ENCODE results near the gene TIGD2. TPM values are rescaled to one million over a fixed set of nuclear protein-coding genes. Genes with fewer than 3 reads are reported as not detected.

The TIGD2 gene
- total and polyA plus RNA-seq, 2 donors from 2014 or later = 5.1 to 9.1 TPM

DNA sequence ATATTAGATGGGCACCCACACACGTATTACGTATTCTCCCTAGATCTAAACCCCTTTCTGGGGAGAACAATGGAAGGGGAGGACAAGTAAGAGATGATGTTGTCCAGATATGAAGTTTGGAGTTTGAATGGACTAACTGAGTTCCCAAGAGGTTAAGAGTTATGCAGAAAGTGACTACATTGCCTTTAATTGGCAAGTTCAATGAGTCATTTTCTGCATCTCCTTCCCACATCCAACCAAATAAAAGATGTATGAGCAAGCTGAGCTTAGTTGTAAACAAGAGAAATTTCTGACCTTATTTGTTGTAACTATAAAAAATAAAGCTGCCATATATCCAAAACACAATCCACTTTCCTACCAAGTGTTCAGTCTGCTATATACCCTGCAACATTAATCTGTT, 50.5 kb downstream of the TIGD2 start:
- Histone ChIP-seq H3K36me3 (ENCODE audit: control insufficient read depth in 2 of 3, insufficient read depth in 3 of 3, low read length in 3 of 3) (no peaks in the 10 kb centered on the region), H3K27ac (ENCODE audit: low read depth in 2 of 2, low read length in 2 of 2) (no peak overlapping the region), H3K4me1 (ENCODE audit: control insufficient read depth in 2 of 3, insufficient read depth in 2 of 3, low read depth in 1 of 3, low read length in 3 of 3) (no peaks in the 10 kb centered on the region), H3K9me3 (ENCODE audit: control insufficient read depth in 2 of 3, insufficient read depth in 1 of 3, low read length in 3 of 3) (no peaks in the 10 kb centered on the region), H3K4me3 (ENCODE audit: low read length in 3 of 3) (no peak overlapping the region), H3K9ac (ENCODE audit: low read length in 3 of 3) (no peak overlapping the region), H3K27me3 (ENCODE audit: control insufficient read depth, insufficient read depth, low read length) (no peaks in the 10 kb centered on the region)
- DNase-seq (no peak), FAIRE-seq (no peak)
- intact Hi-C loops (cut with DNase I) = no loop called here
- TF ChIP-seq CTCF (IDR thresholded peaks at IDR 0.05; ENCODE audit: borderline replicate concordance, extremely low read depth, insufficient read depth) = no peak

DNA sequence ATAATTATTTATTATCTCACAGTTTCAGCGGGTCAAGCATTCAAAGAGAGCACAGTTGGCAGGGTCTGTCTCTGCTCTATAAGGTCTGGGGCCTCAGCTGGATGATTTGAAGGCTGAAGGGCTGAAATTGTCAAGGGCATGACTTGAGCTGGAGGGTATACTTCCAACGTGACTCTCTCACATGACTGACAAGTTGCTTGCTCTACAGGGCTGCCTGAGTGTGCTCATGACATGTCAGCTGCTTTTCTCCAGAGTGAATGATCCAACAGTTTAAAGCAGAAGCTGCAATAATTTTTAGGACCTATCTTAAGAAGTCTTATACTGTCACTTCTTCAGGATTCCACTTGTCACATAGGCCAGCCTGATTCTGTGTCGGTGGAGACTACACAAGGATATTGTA, 51.2 kb downstream of the TIGD2 start:
- Histone ChIP-seq H3K36me3 (ENCODE audit: control insufficient read depth in 2 of 3, insufficient read depth in 3 of 3, low read length in 3 of 3) (no peaks in the 10 kb centered on the region), H3K27ac (ENCODE audit: low read depth in 2 of 2, low read length in 2 of 2) (no peak overlapping the region), H3K4me1 (ENCODE audit: control insufficient read depth in 2 of 3, insufficient read depth in 2 of 3, low read depth in 1 of 3, low read length in 3 of 3) (no peaks in the 10 kb centered on the region), H3K4me3 (ENCODE audit: low read length in 3 of 3) (no peak overlapping the region), H3K9ac (ENCODE audit: low read length in 3 of 3) (no peak overlapping the region), H3K27me3 (ENCODE audit: control insufficient read depth, insufficient read depth, low read length) (no peaks in the 10 kb centered on the region), H3K9me3 (ENCODE audit: control insufficient read depth in 2 of 3, insufficient read depth in 1 of 3, low read length in 3 of 3) (no peaks in the 10 kb centered on the region)
- FAIRE-seq (no peak), DNase-seq (no peak)
- TF ChIP-seq CTCF (IDR thresholded peaks at IDR 0.05; ENCODE audit: borderline replicate concordance, extremely low read depth, insufficient read depth) = no peak
- intact Hi-C loops (cut with DNase I) = no loop called here

- intact Hi-C loops (cut with DNase I) = no loop called here
- TF ChIP-seq CTCF (IDR thresholded peaks at IDR 0.05; ENCODE audit: borderline replicate concordance, extremely low read depth, insufficient read depth) = no peak
Observed at GRCh38 chr4:89162987-89163386, 51.7 kb downstream of the TIGD2 start.

GRCh38 chr4:89164400-89164799, 53.1 kb downstream of the TIGD2 start:
- no peaks in the 10 kb centered on the region for H3K4me1 ChIP-seq (ENCODE audit: control insufficient read depth in 2 of 3, insufficient read depth in 2 of 3, low read depth in 1 of 3, low read length in 3 of 3)
- H3K9ac ChIP-seq (ENCODE audit: low read length in 3 of 3) = no peak overlapping the region
- H3K36me3 ChIP-seq (ENCODE audit: control insufficient read depth in 2 of 3, insufficient read depth in 3 of 3, low read length in 3 of 3) = no peaks in the 10 kb centered on the region
- FAIRE-seq (no peak), DNase-seq (no peak)
- no peak overlapping the region for H3K4me3 ChIP-seq (ENCODE audit: low read length in 3 of 3)
- no peak overlapping the region for H3K27ac ChIP-seq (ENCODE audit: low read depth in 2 of 2, low read length in 2 of 2)
- no peak for TF ChIP-seq CTCF (IDR thresholded peaks at IDR 0.05; ENCODE audit: borderline replicate concordance, extremely low read depth, insufficient read depth)
- no peaks in the 10 kb centered on the region for H3K9me3 ChIP-seq (ENCODE audit: control insufficient read depth in 2 of 3, insufficient read depth in 1 of 3, low read length in 3 of 3)
- no peaks in the 10 kb centered on the region for H3K27me3 ChIP-seq (ENCODE audit: control insufficient read depth, insufficient read depth, low read length)
- intact Hi-C loops (cut with DNase I) = no loop called here

More at GRCh38 chr4:89162987-89163386, 51.7 kb downstream of the TIGD2 start:
- H3K4me3 ChIP-seq (ENCODE audit: low read length in 3 of 3) = no peak overlapping the region
- no peak overlapping the region for H3K27ac ChIP-seq (ENCODE audit: low read depth in 2 of 2, low read length in 2 of 2)
- no peaks in the 10 kb centered on the region for H3K4me1 ChIP-seq (ENCODE audit: control insufficient read depth in 2 of 3, insufficient read depth in 2 of 3, low read depth in 1 of 3, low read length in 3 of 3)
- no peaks in the 10 kb centered on the region for H3K9me3 ChIP-seq (ENCODE audit: control insufficient read depth in 2 of 3, insufficient read depth in 1 of 3, low read length in 3 of 3)
- no peaks in the 10 kb centered on the region for H3K36me3 ChIP-seq (ENCODE audit: control insufficient read depth in 2 of 3, insufficient read depth in 3 of 3, low read length in 3 of 3)
- DNase-seq (no peak), FAIRE-seq (no peak)
- H3K9ac ChIP-seq (ENCODE audit: low read length in 3 of 3) = no peak overlapping the region
- H3K27me3 ChIP-seq (ENCODE audit: control insufficient read depth, insufficient read depth, low read length) = no peaks in the 10 kb centered on the region
